Endothelial cell of umbilical vein (primary cell): ENCODE results near the gene VWA8.

Source experiments
- MYC ChIP-seq: IDR thresholded peaks from one replicate; pipeline ENCODE4 v1.6.1; 2011; ENCODE audit warnings: mild to moderate bottlenecking, low read depth, low read length
- TF ChIP-seq, protein P1 (sequence below), 2 donors: IDR thresholded peaks; 1 replicate in 1 of 2; 2 replicates in 1 of 2; pipeline ENCODE4 v1.5.1; 2011; ENCODE audit warnings: low read length in 2 of 2, mild to moderate bottlenecking in 2 of 2, moderate library complexity in 2 of 2, control low read depth in 1 of 2, inconsistent platforms in 1 of 2, low read depth in 1 of 2; ENCODE audit not compliant: insufficient read depth in 1 of 2; ENCODE audit errors: extremely low read depth in 1 of 2

GRCh38 chr13:41820581-41821237 lies 140.2 kb downstream of the VWA8 start:
- TF ChIP-seq MYC = no peak
- TF ChIP-seq, protein P1, sequence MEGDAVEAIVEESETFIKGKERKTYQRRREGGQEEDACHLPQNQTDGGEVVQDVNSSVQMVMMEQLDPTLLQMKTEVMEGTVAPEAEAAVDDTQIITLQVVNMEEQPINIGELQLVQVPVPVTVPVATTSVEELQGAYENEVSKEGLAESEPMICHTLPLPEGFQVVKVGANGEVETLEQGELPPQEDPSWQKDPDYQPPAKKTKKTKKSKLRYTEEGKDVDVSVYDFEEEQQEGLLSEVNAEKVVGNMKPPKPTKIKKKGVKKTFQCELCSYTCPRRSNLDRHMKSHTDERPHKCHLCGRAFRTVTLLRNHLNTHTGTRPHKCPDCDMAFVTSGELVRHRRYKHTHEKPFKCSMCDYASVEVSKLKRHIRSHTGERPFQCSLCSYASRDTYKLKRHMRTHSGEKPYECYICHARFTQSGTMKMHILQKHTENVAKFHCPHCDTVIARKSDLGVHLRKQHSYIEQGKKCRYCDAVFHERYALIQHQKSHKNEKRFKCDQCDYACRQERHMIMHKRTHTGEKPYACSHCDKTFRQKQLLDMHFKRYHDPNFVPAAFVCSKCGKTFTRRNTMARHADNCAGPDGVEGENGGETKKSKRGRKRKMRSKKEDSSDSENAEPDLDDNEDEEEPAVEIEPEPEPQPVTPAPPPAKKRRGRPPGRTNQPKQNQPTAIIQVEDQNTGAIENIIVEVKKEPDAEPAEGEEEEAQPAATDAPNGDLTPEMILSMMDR (IDR thresholded peaks at IDR 0.05; ENCODE audit: extremely low read depth in 1 of 2, insufficient read depth in 1 of 2, low read depth in 1 of 2, low read length in 2 of 2) = no peak
